K562 (cell line): ENCODE data around the gene PEPD. TPM values are rescaled to one million over a fixed set of nuclear protein-coding genes. Genes with fewer than 3 reads are reported as not detected.
A peak's percentile ranks its signal among the peaks of the same experiment; 100 is the strongest.

ENCODE experiments used
- ATAC-seq: fragments of 200-7000 bp; cut with Tn5 transposase; 3 replicates; pipeline ENCODE4 v1.9.1; 2020; ENCODE audit warnings: moderate library complexity
- BruUV-seq: library from RNA; stranded (reverse); fragments of 400-500 nt; replicated peaks from 2 replicates; lab custom pipeline; 2021; lab: Mats Ljungman, UMichigan
- CTCF ChIA-PET: fragments of 300-600 bp; formaldehyde crosslinking; extraction: SDS; loops from one replicate; lab custom pipeline; 2021; ENCODE audit warnings: low intra/inter-chr PET ratio; lab: Yijun Ruan, JAX
- POLR2A ChIA-PET: fragments of 300-600, 350-650 bp; sonication (Branson Sonifier 250); formaldehyde crosslinking; extraction: SDS; loops from one replicate; lab custom pipeline; 2021; ENCODE audit warnings: antibody characterized with exemption, inconsistent platforms; lab: Yijun Ruan, JAX
- DNase-seq, 4 experiments: peaks; one replicate each; pipeline versions ENCODE4 v3.0.0 to v3.0.0-alpha.2; 2011 to 2018; ENCODE audit warnings: low spot score in 3 of 4, mixed read lengths in 3 of 4; ENCODE audit errors: extremely low read depth in 1 of 4
- FAIRE-seq: peaks from 2 replicates; lab custom pipeline; 2011; peaks lifted over from hg19 to GRCh38; lab: Jason Lieb, UNC
- H2AFZ ChIP-seq: 2 replicates; pipeline ENCODE4 v1.6.0; 2011; ENCODE audit warnings: low read depth, low read length, control low read depth, inconsistent platforms
- H3K27ac ChIP-seq: fragments of 200-600 bp; 3 replicates; pipeline ENCODE4 v1.8.0; 2011; ENCODE audit warnings: low read depth, mild to moderate bottlenecking, control low read depth, inconsistent platforms, low read length, moderate library complexity, mixed read lengths; ENCODE audit errors: extremely low read depth
- H3K27me3 ChIP-seq, 2 experiments: fragments of 300-600 bp in 1 of 2; 2 replicates in 1 of 2; 3 replicates in 1 of 2; pipeline versions ENCODE4 v1.6.0 to v1.8.0; 2011; ENCODE audit warnings: inconsistent platforms in 2 of 2, low read length in 2 of 2, mild to moderate bottlenecking in 1 of 2, mixed read lengths in 1 of 2, moderate library complexity in 1 of 2; ENCODE audit not compliant: control insufficient read depth in 2 of 2, insufficient read depth in 2 of 2
- H3K36me3 ChIP-seq: fragments of 300-600 bp; 3 replicates; pipeline ENCODE4 v1.8.0; 2011; ENCODE audit warnings: mild to moderate bottlenecking, low read length, inconsistent platforms; ENCODE audit not compliant: control insufficient read depth, insufficient read depth
- H3K4me1 ChIP-seq, 2 experiments: fragments of 200-600 bp in 1 of 2; replicated peaks in 1 of 2; 2 replicates in 1 of 2; 3 replicates in 1 of 2; pipeline versions ENCODE4 v1.5.1 to v1.8.0; 2011; ENCODE audit warnings: inconsistent platforms in 2 of 2, low read length in 2 of 2, mild to moderate bottlenecking in 1 of 2, mixed read lengths in 1 of 2, moderate library complexity in 1 of 2; ENCODE audit not compliant: control insufficient read depth in 2 of 2, insufficient read depth in 2 of 2
- H3K4me2 ChIP-seq: 2 replicates; pipeline ENCODE4 v1.6.1; 2011; ENCODE audit warnings: low read length, control low read depth, inconsistent platforms, mixed read lengths; ENCODE audit not compliant: insufficient read depth
- H3K4me3 ChIP-seq: fragments of 200-600 bp; sonication (generic), shearing (Covaris generic); 2 replicates; pipeline ENCODE4 v1.5.1; 2016; ENCODE audit warnings: control low read depth, inconsistent platforms
- H3K79me2 ChIP-seq: fragments of 200-600 bp; 3 replicates; pipeline ENCODE4 v1.8.0; 2011; ENCODE audit warnings: low read length, inconsistent platforms; ENCODE audit not compliant: control insufficient read depth, insufficient read depth
- H3K9ac ChIP-seq, 2 experiments: 2 replicates each; pipeline versions ENCODE4 v1.6.0 to v1.6.1; 2011; ENCODE audit warnings: low read depth in 2 of 2, low read length in 2 of 2, control low read depth in 1 of 2, inconsistent platforms in 1 of 2, mild to moderate bottlenecking in 1 of 2, mixed read lengths in 1 of 2; ENCODE audit not compliant: insufficient read depth in 1 of 2
- H3K9me1 ChIP-seq: one replicate; pipeline ENCODE4 v1.6.0; 2011; ENCODE audit warnings: inconsistent platforms, mild to moderate bottlenecking, low read length, moderate library complexity; ENCODE audit not compliant: control insufficient read depth, insufficient read depth
- H3K9me3 ChIP-seq: replicated peaks from 2 replicates; pipeline ENCODE4 v1.5.1; 2011; ENCODE audit warnings: low read depth, low read length, inconsistent platforms; ENCODE audit not compliant: control insufficient read depth, insufficient read depth
- H4K20me1 ChIP-seq: replicated peaks from 2 replicates; pipeline ENCODE4 v1.6.1; 2011; ENCODE audit warnings: low read length, inconsistent platforms, mixed read lengths; ENCODE audit not compliant: control insufficient read depth, insufficient read depth
- MAFF ChIP-seq: IDR thresholded peaks from 2 replicates; pipeline ENCODE4 v1.6.1; 2012; ENCODE audit warnings: low read length, improper control_type of control experiment
- MAFG ChIP-seq: fragments of 450-650 bp; conservative IDR thresholded peaks from 2 replicates; pipeline ENCODE4 v1.6.1; 2016; ENCODE audit warnings: missing genetic modification characterization, missing compliant biosample characterization
- MAFK ChIP-seq: IDR thresholded peaks from 2 replicates; pipeline ENCODE4 v1.6.1; 2011; ENCODE audit warnings: low read length, improper control_type of control experiment
- RFX1 ChIP-seq: fragments of 450-650 bp; IDR thresholded peaks from 2 replicates; pipeline ENCODE4 v1.6.1; 2016; ENCODE audit warnings: mild to moderate bottlenecking, moderate library complexity
- ZBTB34 ChIP-seq: fragments of 250-450 bp; sonication (Bioruptor Pico); IDR thresholded peaks from 2 replicates; pipeline ENCODE4 v1.8.0; 2021; ENCODE audit warnings: mild to moderate bottlenecking, moderate library complexity
- ZNF280B ChIP-seq: fragments of 250-450 bp; sonication (Bioruptor Pico); IDR thresholded peaks from 2 replicates; pipeline ENCODE4 v1.5.1; 2021; ENCODE audit warnings: mild to moderate bottlenecking
- WGBS: fragments of 100-300 bp; shearing (Covaris generic); methylation state at CpG from one replicate; pipeline ENCODE4 v1.1.6; 2016; ENCODE audit warnings: low coverage, mixed read lengths; ENCODE audit not compliant: insufficient coverage; ENCODE audit errors: missing lambda C conversion rate; 5-methylcytosine and 5-hydroxymethylcytosine counted together
- in situ Hi-C: fragments of 300-500 bp; cut with MboI; formaldehyde crosslinking; loops from 4 replicates; pipeline ENCODE4 v1.15.0; 2018; ENCODE audit warnings: inconsistent platforms, mixed read lengths
- intact Hi-C: fragments of 100-400 bp; cut with micrococcal nuclease; formaldehyde crosslinking; loops from 2 replicates; pipeline ENCODE4 v1.14.2; 2022
- polyA plus RNA-seq, 8 experiments: library from polyadenylated mRNA; depleted of rRNA in 4 of 8; stranded (reverse) in 5 of 8; unstranded in 3 of 8; fragments of >200 nt; fragmentation: Nextera tagmentation in 2 of 8; fragmentation: Illumina TruSeq in 1 of 8; extraction: Ambion mirVana in 2 of 8; extraction: Trizol in 1 of 8; gene quantifications; 2 replicates each; pipeline versions ENCODE4 v1.2.1 to v1.2.3, GENCODE V29; 2011 to 2014; ENCODE audit warnings: inconsistent platforms in 1 of 8, missing spikeins in 1 of 8
- total RNA-seq, 7 experiments: library from RNA; depleted of rRNA in 6 of 7; stranded (reverse); fragments of >200 nt in 6 of 7; fragmentation: Illumina TruSeq in 2 of 7; extraction: Trizol in 2 of 7; gene quantifications; 2 replicates each; pipeline versions ENCODE4 v1.2.1 to v1.2.3, GENCODE V29; 2011 to 2021; ENCODE audit warnings: low replicate concordance in 1 of 7

Gene PEPD
- total and polyA plus RNA-seq, 9 of the 15 experiments (the other 6 are each of a cell fraction or from before 2014, with no cell fraction given) = 1.3 to 19.2 (median 16.0) TPM

GRCh38 chr19:33444562-33445441, 76.8 kb downstream of the PEPD start:
- ATAC-seq (no peak), DNase-seq (no peak), FAIRE-seq (no peak)
- Histone ChIP-seq H3K9me1 (no peaks in the 10 kb centered on the region), H3K4me3 (no peak overlapping the region), H2AFZ (no peak overlapping the region), H3K4me1 (no peaks in the 10 kb centered on the region; a peak in 2 of 5 replicates), H3K79me2 (no peaks in the 10 kb centered on the region), H4K20me1 (peaks cover 11% of the 10 kb centered on the region; the same call in 1 of the 2 replicates), H3K9ac (no peak overlapping the region), H3K27ac (no peak overlapping the region), H3K4me2 (no peak overlapping the region), H3K27me3 (peaks cover 0 to 28% of the 10 kb centered on the region in 2 experiments; a peak in 2 of 5 replicates), H3K36me3 (no peaks in the 10 kb centered on the region), H3K9me3 (no peaks in the 10 kb centered on the region)
- WGBS = 32% methylated on average over 12 of the region's 12 CpGs
- in situ Hi-C loops = loop anchor here (25.0 kb wide), 1 partner anchor 1267 kb away; no protein-coding TSS in a partner anchor
- intact Hi-C loops = no loop called here
- ChIA-PET CTCF (no interaction called here), POLR2A (no interaction called here)
- BruUV-seq = no TSS peak
- TF ChIP-seq MAFF (peak; percentile 23; the same call in 1 of the 2 replicates), RFX1 (no peak), ZBTB34 (CRISPR knock-in tag) (no peak), ZNF280B (CRISPR knock-in tag) (no peak), MAFK (peak; percentile 36; the same call in 1 of the 2 replicates), MAFG (tag) (peak; percentile 72)
